GM18517 (cell line): ENCODE data around the gene CFAP210.
"Not testable (repeated sequence)": the region's sequence is repeated elsewhere in the genome, so short reads cannot be mapped to it uniquely, and the experiment has no call there.

Experiments used
- ATAC-seq: cut with Tn5 transposase; IDR thresholded peaks from one replicate; pipeline ENCODE4 v1.9.1; 2021; ENCODE audit warnings: mild to moderate bottlenecking, moderate library complexity; ENCODE audit not compliant: unreplicated experiment

CFAP210 gene

DNA sequence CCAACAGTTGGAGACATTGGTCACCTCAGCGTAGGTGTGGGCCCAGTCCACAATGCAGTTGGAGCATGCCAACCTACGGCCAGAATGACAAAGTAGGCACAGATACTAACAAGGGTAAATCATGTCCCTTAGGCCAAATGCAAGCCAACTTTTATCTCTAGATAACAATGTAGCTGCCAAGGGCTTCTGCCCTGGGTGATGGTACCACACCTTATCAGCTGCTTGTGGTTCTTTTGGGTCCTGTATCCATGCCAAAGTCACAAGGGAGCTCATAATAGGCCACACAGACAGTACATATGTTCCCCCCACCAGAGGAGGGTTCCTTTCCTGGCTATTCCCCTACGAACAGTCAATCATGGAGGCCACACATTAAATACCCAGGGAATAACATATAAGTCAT lies 19.1 kb upstream of the CFAP210 start:
- no peak for ATAC-seq

GRCh38 chr2:169712791-169713227 lies 18.6 kb upstream of the CFAP210 start:
- ATAC-seq = no peak

GRCh38 chr2:169711751-169712509 lies 17.7 kb upstream of the CFAP210 start:
- ATAC-seq = no peak

DNA sequence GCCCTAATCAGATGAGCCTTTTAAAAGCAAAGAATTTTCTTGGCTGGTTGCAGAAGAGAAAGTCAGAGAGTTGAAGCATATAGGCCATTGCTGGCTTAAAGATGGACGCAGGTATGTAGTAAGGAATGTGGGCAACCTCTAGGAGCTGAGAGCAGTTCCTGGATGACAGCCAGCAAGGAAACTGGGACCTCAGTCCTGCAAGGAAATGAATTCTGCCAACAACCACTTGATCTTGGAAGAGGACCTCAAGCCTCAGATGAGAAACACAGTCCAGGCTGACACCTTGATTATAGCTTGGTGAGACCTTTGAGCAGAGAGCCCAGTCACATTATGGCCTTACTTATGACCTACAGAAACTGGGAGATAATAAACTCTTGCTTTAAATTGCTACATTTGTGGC lies 15.8 kb upstream of the CFAP210 start:
- no peak for ATAC-seq

DNA sequence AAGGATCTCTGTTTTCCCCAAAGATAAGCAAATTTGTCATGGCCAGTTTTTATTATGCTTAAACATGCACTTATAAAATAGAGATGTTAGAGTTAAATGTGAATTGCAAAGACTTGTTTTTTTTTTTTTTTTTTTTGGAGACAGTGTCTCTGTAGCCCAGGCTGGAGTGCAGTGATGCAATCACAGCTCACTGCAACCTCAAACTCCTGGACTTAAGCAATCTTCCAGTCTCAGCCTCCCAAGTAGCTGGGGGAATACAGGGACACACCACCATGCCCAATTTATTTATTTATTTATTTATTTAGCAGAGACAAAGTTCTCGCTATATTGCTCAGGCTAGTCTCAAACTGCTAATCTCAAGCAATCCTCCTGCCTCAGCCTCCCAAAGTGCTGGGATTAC lies 15.1 kb upstream of the CFAP210 start:
- ATAC-seq = no peak

DNA sequence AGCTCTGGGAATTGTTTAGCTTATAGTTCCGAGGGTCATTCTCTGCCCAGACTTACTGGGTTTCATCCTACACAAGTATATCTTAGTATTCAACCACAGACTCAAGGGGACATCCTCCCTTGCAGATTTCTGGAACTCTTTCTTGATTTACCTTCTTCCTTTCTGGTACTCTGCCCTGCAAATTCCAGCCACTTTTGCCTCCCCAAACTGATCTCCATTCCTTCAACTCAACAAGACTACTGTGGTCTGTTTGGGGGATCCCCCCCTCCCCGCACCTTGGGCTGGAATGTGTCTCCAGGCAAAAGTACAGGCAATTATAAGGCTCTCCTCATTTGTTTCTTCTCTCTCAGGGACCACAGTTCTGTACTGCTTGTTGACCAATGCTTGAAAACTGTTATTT lies 13.4 kb upstream of the CFAP210 start:
- ATAC-seq = no peak

GRCh38 chr2:169705927-169706326 lies 11.7 kb upstream of the CFAP210 start:
- ATAC-seq = no peak

- ATAC-seq = no peak
These were observed 10.0 kb upstream of the CFAP210 start for GRCh38 chr2:169704160-169704708.

DNA sequence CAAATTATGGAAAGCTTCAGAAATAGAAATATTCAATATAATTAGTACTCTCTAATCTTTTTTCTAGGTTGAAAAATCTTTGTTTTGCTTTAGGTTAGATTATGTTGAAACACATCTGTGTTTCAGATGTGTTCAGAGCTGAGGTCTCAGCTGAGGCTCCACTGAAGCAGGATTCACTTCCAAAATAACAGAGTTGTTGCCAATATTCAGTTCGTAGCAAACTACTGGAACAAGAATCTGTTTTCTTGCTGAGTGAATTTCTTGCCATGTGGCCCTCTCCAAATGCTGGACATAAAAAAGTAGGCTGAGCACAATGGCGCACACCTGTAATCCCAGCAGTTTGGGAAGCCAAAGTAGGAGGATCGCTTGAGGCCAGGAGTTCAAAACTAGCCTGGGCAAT lies 8.8 kb upstream of the CFAP210 start:
- ATAC-seq = no peak

DNA sequence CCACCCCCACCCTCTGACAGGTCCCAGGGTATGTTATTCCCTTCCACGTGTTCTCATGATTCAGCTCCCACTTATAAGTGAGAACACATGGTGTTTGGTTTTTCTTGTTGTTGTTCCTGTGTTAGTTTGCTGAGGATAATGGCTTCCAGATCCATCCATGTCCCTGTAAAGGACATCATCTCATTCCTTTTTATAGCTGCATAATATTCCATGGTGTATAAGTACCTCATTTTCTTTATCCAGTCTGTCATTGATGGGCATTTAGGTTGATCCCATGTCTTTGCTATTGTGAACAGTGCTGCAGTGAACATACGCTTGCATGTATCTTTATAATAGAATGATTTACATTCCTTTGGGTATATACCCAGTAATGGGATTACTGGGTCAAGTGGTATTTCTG lies 5.0 kb upstream of the CFAP210 start:
- not testable (repeated sequence) for ATAC-seq

- ATAC-seq = no peak
These were observed 2.2 kb upstream of the CFAP210 start for GRCh38 chr2:169696381-169696780.

GRCh38 chr2:169694894-169695260 lies 672 bp upstream of the CFAP210 start:
- ATAC-seq = no peak

GRCh38 chr2:169693360-169693759 lies 845 bp downstream of the CFAP210 start:
- ATAC-seq = no peak

DNA sequence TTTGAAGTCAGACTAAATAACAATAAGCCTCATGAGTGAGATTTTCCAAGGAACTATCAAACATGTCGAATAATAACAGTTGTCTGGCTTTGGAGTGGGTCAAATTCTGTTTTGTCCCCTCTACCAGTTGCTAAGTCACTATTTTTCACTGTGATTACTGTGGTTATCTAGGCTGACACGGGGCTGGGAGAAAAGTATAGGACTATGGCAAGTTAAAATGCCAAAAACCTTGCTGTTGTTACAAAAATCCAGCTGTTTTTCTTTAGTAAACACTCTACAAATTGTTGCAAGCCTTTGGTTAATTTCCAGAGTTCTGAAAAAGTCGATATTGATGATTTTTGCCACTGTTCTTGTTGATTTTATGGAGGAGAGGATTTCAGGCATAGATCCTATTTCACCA lies 1.5 kb downstream of the CFAP210 start:
- ATAC-seq = no peak

DNA sequence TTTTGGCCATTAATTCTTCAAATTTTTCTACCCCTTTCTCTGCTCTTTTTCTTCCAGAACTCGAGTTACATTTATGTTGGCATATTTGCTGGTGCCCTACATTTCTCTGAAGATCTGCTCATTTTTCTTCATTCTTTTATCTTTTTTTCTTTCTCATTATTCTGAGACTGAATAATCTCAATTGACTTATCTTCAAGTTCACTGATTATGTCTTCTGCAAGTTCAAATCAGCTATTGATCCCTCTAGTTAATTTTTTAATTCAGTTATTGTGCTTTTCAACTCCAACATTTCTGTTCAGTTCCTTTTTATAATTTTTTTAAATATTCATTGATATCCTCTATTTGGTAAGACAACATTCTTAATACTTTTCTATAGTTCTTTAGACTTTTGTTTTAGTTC lies 3.2 kb downstream of the CFAP210 start:
- no peak for ATAC-seq

GRCh38 chr2:169687943-169688342 lies 6.3 kb downstream of the CFAP210 start:
- ATAC-seq = not testable (repeated sequence)

DNA sequence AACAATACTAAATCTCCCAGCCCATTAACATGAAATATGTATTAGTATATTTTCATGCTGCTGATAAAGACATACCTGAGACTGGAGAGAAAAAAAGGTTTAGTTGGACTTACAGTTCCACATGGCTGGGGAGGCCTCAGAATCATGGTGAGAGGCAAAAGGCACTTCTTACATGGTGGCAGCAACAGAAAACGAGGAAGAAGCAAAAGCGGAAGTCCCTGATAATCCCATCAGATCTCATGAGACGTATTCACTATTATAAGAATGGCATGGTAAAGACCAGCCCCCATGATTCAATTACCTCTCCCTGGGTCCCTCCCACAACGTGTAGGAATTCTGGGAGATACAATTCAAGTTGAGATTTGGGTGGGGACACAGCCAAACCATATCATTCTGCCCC lies 7.4 kb downstream of the CFAP210 start:
- not testable (repeated sequence) for ATAC-seq

DNA sequence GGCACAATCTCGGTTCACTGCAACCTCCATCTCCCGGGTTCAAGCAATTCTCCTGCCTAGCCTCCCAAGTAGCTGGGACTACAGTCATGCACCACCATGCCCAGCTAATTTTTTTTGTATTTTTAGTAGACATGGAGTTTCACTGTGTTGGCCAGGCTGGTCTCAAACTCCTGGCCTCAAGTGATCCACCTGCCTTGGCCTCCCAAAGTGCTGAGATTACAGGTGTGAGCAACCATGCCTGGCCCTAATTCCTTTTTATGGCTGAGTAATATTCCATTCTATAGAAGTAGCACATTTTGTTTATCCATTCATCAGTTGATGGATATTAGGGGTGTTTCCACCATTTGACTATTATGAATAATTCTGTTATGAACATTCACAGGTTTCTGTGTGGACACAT lies 9.5 kb downstream of the CFAP210 start:
- ATAC-seq = not testable (repeated sequence)

GRCh38 chr2:169684135-169684565 lies 10.1 kb downstream of the CFAP210 start:
- no peak for ATAC-seq

DNA sequence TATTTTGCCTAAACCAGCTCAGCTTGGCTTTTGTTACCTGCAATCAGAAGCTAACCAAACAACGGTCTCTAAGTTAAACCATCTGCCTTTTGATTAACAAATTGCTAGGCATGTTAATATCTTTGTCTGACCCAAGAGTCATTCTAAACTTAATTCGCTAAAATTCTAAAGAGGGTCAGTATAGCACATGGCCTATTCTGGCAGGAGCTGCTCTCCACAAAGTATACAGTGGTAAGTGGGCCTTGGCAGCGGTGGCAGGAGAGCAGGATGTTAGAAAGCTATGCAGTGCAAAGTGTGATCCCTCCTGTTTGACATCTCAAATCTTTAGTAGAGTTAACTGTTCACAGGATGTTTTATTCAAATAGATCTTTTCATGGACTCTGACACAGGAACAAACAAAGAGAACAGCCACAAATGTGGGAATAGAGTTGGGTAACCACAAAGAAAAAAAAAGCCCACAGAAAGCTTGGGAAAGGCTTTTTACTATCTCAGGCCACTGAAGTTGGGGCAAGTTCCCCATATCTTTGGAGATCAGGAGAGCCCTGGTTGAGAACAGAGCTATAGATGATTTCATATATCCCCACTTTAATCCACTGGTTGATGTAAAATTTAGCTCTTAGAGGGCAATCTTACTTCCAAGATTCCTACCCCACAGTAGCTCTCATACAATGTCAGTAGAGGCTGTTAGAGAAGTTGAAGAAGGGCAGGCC lies 10.6 kb downstream of the CFAP210 start:
- no peak for ATAC-seq

GRCh38 chr2:169683054-169683424 lies 11.2 kb downstream of the CFAP210 start:
- ATAC-seq = no peak

- ATAC-seq = no peak
These were observed 17.4 kb downstream of the CFAP210 start for GRCh38 chr2:169676850-169677249.
